Rectal smooth muscle tissue (tissue), 1 donor: ENCODE measurements around the gene ARPC2.

Experiments used
- H3K27ac ChIP-seq: one replicate; pipeline ENCODE4 v1.7.0; 2013; ENCODE audit warnings: low read depth, low read length, inconsistent platforms
- H3K27me3 ChIP-seq: one replicate; pipeline ENCODE4 v1.7.0; 2013; ENCODE audit warnings: low read length; ENCODE audit not compliant: control insufficient read depth, insufficient read depth
- H3K36me3 ChIP-seq: one replicate; pipeline ENCODE4 v1.7.0; 2013; ENCODE audit warnings: low read length; ENCODE audit not compliant: control insufficient read depth, insufficient read depth
- H3K4me1 ChIP-seq: one replicate; pipeline ENCODE4 v1.7.0; 2013; ENCODE audit warnings: low read length; ENCODE audit not compliant: control insufficient read depth, insufficient read depth
- H3K4me3 ChIP-seq: one replicate; pipeline ENCODE4 v1.7.0; 2013; ENCODE audit warnings: low read length
- H3K9ac ChIP-seq: one replicate; pipeline ENCODE4 v1.7.0; 2013; ENCODE audit warnings: low read length

ARPC2 gene

DNA sequence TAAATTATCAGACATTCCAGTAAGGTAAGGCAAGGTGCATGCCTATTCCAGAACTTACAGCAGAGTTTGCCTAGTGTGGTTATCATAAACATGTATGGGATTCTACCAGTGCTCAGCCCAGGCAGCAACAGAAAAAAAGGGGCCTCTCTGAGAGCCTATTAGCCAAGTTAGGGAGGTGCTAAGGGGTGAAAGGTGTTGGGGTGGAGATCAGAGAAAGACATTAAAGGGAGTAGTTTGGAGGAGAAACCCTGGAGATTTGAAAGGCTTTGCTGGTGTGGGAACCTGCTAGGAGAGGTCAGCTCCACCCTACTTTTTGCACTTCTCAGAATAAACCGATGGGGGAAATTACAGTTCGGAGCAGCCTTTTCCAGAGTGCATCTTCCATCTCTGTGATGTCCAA, 2.9 kb downstream of the ARPC2 start:
- peak overlapping the region; percentile 47 for H3K4me3 ChIP-seq

DNA sequence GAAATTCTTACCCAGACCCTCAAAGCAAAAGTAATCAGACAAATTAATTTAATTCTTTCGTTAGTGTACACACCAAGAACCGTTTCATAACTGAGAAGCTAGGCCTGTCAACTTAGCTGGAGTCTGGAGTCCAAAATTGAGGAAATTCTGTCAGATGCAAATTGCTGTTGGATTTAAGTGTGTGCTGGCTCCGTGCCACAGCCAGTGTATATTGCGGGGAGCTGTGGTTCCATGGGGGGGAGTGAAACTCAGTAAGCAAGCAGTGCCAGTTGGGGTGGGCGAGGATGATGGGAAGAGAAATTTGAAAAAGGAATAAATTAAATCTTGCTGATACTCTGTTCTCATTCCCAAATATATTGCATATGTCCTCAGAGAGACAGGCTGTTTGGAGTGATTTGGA, 4.0 kb downstream of the ARPC2 start:
- H3K9ac ChIP-seq, result no peak overlapping the region

More for the DNA sequence above, 2.9 kb downstream of the ARPC2 start:
- H3K36me3 ChIP-seq, result peaks cover 2% of the 10 kb centered on the region
- H3K4me1 ChIP-seq, result peaks cover 32% of the 10 kb centered on the region
- no peaks in the 10 kb centered on the region for H3K27me3 ChIP-seq
- no peak overlapping the region for H3K27ac ChIP-seq
- no peak overlapping the region for H3K9ac ChIP-seq

DNA sequence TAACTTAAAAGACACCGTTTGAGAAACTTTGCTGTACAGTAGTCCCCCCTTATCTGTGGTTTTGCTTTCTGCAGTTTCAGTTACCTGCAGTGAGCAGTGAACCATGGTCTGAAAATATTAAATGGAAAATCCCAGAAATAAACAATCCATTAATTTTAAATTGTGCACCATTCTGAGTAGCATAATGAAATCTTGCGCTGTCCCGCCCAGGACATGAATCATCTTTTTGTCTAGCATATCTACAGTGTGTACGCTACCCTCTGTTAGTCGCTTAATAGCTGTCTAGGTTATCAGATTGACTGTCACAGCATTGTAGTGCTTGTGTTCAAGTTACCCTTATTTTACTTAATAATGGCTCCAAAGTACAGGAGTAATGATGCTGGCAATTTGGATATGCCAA, 6.1 kb downstream of the ARPC2 start:
- Histone ChIP-seq H3K9ac (no peak overlapping the region), H3K27ac (no peak overlapping the region), H3K4me1 (peaks cover 30% of the 10 kb centered on the region)

More for the DNA sequence above, 4.0 kb downstream of the ARPC2 start:
- peaks cover 2% of the 10 kb centered on the region for H3K36me3 ChIP-seq
- H3K4me3 ChIP-seq, result no peak overlapping the region
- H3K27me3 ChIP-seq, result no peaks in the 10 kb centered on the region
- no peak overlapping the region for H3K27ac ChIP-seq
- H3K4me1 ChIP-seq, result peaks cover 32% of the 10 kb centered on the region

DNA sequence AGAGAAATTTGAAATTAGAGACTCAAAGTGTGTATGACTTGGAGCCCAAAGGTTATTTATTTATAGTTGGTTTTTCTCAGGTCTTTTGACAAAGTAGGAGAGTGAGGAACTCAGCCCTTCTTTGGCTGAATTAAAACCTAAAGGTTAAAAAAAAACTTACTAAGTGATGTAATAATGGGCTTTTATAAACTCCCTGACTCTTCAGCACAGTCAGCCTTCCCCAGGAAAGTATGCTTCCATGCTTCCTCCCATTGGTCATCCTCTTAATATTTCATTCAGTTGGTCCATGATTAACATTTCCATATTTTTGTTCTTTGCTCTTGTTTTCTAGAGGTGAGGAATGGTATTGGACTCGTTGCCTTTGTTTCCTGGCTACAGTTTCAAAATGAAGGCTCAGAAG, 7.2 kb downstream of the ARPC2 start:
- H3K27me3 ChIP-seq, result no peaks in the 10 kb centered on the region
- H3K36me3 ChIP-seq, result peaks cover 9% of the 10 kb centered on the region
- H3K9ac ChIP-seq, result no peak overlapping the region
- H3K4me3 ChIP-seq, result no peak overlapping the region
- H3K4me1 ChIP-seq, result peaks cover 24% of the 10 kb centered on the region
- H3K27ac ChIP-seq, result no peak overlapping the region

More for the DNA sequence above, 6.1 kb downstream of the ARPC2 start:
- Histone ChIP-seq H3K27me3 (no peaks in the 10 kb centered on the region), H3K36me3 (peaks cover 2% of the 10 kb centered on the region), H3K4me3 (no peak overlapping the region)

DNA sequence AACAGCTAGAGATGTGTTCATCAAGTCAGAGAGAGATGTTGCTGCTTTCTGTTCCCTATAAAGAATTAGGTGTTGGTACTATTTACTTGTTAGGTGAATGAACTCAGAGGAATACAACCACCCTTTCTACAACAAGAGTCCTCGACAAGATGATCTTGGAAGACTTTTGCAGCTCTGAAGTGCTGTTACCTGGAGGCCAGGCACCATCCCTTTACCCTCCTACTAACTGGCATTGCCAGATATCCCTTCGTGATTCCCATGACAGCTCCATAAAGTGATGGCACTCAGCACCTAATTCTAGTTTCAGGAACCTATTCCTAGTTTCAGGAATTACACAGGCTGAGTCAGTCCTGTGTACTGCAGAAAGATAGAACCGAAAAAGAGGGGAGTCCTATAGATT, 9.9 kb downstream of the ARPC2 start:
- Histone ChIP-seq H3K4me1 (peaks cover 8% of the 10 kb centered on the region), H3K27ac (no peak overlapping the region), H3K9ac (no peak overlapping the region), H3K27me3 (no peaks in the 10 kb centered on the region), H3K36me3 (peaks cover 15% of the 10 kb centered on the region), H3K4me3 (no peak overlapping the region)

DNA sequence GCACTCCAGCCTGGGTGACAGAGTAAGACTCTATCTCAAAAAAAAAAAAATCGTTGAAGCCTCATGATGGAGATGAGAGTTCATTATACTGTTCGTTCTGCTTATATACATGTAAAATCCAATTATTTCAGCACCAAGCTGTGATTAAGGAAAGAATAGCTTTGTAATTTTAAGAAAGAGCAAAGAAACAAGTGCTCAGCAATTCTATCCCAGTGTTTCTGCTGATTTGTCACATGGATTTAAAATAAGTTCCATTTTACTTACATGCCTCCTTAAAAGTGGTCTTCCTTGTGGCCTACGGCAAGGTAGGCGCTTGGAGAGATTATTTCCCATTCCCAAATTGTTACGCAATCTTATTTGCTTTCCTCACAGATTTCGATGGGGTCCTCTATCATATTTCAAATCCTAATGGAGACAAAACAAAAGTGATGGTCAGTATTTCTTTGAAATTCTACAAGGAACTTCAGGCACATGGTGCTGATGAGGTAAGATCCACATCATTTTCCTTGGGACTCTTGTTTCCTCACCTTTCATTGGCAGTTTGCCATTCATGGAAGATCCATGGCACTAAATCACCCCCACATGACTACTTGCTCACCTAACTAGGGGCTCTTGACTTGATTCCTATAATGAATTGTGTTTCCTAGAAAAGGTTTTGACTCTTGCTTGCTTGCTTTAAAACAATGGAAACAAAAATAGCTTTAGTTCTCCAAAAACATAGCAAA, 11.5 kb downstream of the ARPC2 start:
- no peak overlapping the region for H3K27ac ChIP-seq
- H3K36me3 ChIP-seq, result peaks cover 22% of the 10 kb centered on the region
- no peaks in the 10 kb centered on the region for H3K27me3 ChIP-seq
- H3K4me1 ChIP-seq, result peaks cover 2% of the 10 kb centered on the region
- no peak overlapping the region for H3K9ac ChIP-seq
- no peak overlapping the region for H3K4me3 ChIP-seq

DNA sequence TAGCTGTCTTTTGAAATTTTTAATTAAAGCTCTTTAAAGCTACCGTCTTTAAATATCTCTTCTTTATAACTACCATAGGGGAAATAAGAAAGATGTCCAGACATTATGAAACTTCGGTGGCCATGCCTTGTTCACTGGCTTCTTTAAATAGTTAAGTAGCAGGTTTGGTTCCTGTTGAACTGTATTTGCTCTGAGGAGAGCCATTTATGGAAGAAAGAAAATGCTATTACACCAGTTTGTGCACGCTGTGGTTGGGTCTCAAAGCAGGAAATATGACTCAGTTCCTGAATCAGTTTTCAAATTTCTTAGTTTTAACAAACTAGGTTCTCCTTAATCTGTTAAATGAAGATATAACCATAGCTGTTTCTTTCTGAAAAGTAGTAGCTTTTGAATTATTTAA, 12.2 kb downstream of the ARPC2 start:
- no peaks in the 10 kb centered on the region for H3K27me3 ChIP-seq
- H3K4me3 ChIP-seq, result no peak overlapping the region
- peaks cover 23% of the 10 kb centered on the region for H3K36me3 ChIP-seq
- H3K27ac ChIP-seq, result no peak overlapping the region
- no peak overlapping the region for H3K9ac ChIP-seq
- H3K4me1 ChIP-seq, result peaks cover 2% of the 10 kb centered on the region

DNA sequence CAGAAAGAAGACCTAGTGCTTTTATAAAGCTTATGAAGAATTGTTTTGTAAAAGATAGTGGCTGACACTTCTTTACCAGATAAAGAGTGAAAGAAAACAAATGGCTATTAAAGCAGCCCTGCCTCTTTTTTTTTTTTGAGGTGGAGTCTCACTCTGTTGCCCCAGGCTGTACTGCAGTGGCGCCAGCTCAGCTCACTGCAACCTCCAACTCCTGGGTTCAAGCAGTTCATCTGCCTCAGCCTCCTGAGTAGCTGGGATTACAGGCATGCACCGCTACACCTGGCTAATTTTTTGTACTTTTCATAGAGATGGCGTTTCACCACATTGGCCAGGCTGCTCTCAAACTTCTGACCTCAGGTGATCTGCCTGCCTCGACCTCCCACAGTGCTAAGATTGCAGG, 12.9 kb downstream of the ARPC2 start:
- Histone ChIP-seq H3K36me3 (peaks cover 27% of the 10 kb centered on the region), H3K4me3 (no peak overlapping the region), H3K27ac (no peak overlapping the region), H3K9ac (no peak overlapping the region), H3K4me1 (peaks cover 2% of the 10 kb centered on the region), H3K27me3 (no peaks in the 10 kb centered on the region)

DNA sequence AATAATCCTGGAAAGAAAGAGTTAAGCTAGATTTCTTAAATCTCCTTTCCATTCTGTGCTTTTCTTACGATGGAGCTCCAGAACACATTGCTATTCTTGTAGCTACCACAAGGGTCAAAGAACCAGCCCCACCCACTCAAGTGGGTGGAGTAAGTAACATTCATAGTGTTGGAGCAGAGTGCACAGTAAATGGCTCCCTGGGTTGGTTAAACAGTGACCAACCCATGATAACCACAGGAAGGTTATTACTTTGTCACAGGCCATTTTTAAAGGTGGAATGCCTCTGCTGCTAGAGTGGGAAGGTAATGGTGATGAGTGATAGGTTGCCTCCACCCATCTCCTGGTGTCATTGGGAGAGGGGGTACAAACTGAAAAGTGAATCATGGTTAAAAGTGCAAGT, 13.9 kb downstream of the ARPC2 start:
- Histone ChIP-seq H3K4me3 (no peak overlapping the region), H3K36me3 (peaks cover 34% of the 10 kb centered on the region), H3K9ac (no peak overlapping the region), H3K27ac (no peak overlapping the region), H3K4me1 (peaks cover 2% of the 10 kb centered on the region), H3K27me3 (no peaks in the 10 kb centered on the region)

DNA sequence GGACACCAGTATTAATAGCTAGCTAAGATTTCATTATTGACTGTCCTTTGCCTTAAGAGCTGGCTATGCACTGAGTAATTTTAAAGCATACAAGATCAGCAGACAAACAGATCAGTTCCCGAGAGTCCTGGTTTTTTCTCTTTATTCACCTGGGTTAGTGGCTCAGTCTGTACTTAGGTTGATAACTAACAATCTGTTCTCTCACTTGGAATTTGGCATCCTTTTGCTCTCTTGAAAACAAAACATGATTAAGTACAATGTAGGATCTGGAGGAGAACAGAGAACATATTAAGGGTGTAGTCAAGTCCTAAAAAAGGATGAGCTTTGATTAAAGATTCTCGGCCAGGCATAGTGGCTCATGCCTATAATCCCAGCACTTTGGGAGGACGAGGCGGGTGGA, 16.6 kb downstream of the ARPC2 start:
- H3K4me1 ChIP-seq, result peaks cover 2% of the 10 kb centered on the region
- H3K36me3 ChIP-seq, result peaks cover 34% of the 10 kb centered on the region
- no peak overlapping the region for H3K9ac ChIP-seq
- no peak overlapping the region for H3K27ac ChIP-seq
- H3K27me3 ChIP-seq, result no peaks in the 10 kb centered on the region
- no peak overlapping the region for H3K4me3 ChIP-seq

DNA sequence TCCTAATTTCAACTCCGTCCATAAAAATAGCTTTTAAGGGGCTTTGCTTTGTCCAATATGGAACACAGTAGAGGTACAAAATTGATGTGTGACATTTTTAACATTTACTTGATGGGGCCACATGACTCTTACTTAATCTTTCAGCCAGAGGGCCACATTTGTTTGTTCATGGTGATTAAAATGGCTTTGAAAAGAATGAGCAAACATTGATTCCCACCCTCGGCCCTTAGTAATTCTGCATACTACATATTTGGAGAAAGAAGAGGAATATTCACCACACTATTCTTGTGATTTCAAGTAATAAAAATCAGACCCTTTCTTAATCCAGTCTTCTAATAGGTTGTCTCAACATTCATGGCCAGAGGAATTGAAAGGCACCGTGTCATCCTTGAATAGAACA, 17.5 kb downstream of the ARPC2 start:
- Histone ChIP-seq H3K27me3 (no peaks in the 10 kb centered on the region), H3K36me3 (peaks cover 39% of the 10 kb centered on the region), H3K9ac (no peak overlapping the region), H3K4me3 (no peak overlapping the region), H3K4me1 (peaks cover 2% of the 10 kb centered on the region), H3K27ac (no peak overlapping the region)

DNA sequence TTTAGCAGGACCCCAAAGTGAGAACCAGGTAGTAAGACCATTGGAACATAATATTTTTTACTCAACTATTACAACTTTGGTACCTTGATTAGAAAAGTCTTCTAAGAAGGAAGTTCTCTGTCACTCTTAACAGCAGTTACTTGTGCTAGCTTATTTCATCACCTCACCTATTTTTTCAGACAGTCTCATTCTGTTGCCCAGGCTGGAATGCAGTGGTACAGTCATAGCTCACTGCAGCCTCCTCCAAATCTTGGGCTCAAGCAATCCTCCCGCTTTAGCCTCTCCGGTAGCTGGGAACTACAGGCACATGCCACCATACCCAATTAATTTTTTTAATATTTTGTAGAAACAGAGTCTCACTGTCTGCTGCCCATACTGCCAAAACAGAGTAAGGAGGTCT, 18.0 kb downstream of the ARPC2 start:
- H3K36me3 ChIP-seq, result peaks cover 39% of the 10 kb centered on the region
- no peak overlapping the region for H3K27ac ChIP-seq
- H3K27me3 ChIP-seq, result no peaks in the 10 kb centered on the region
- H3K4me1 ChIP-seq, result peaks cover under 1% of the 10 kb centered on the region
- no peak overlapping the region for H3K9ac ChIP-seq
- no peak overlapping the region for H3K4me3 ChIP-seq

DNA sequence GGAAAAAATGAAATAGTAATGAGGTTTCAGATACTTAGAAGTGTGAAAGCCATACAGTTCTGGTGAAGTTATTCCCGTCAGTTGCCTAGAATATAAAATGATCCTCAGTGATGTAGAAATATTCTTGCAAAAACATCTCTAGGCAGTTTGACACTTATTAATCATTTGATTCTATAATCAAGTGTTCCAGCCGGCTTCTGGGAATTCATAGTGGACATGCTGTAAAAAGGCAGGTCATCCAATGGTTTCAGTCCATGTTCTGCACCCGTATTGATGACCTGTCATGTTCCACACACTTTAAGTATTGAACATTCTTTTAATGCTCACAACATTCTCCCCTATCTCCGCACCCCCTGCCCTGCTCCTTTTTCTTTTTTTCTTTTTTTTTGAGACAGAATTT, 19.8 kb downstream of the ARPC2 start:
- H3K4me3 ChIP-seq, result no peak overlapping the region
- no peaks in the 10 kb centered on the region for H3K27me3 ChIP-seq
- no peak overlapping the region for H3K27ac ChIP-seq
- peaks cover 33% of the 10 kb centered on the region for H3K36me3 ChIP-seq
- no peaks in the 10 kb centered on the region for H3K4me1 ChIP-seq
- H3K9ac ChIP-seq, result no peak overlapping the region
